T-cell (primary cell): ENCODE results near the gene LRP5. TPM values are rescaled to one million over a fixed set of nuclear protein-coding genes. Genes with fewer than 3 reads are reported as not detected.

Source experiments
- ATAC-seq, 4 experiments: fragments of 200-7000 bp in 3 of 4; fragments of 150-1000 bp in 1 of 4; cut with Tn5 transposase; replicated peaks in 1 of 4; 1 replicate in 3 of 4; 2 replicates in 1 of 4; pipeline ENCODE4 v1.10.0; 2021; ENCODE audit warnings: moderate library complexity in 3 of 4, mild to moderate bottlenecking in 2 of 4, moderate number of reproducible peaks in 1 of 4
- CTCF ChIA-PET, 2 donors: fragments of 300-600 bp; sonication (Branson Sonifier 250); formaldehyde crosslinking; loops; one replicate each; lab custom pipeline; 2022; ENCODE audit warnings: antibody characterized with exemption in 2 of 2; lab: Charles Lee
- POLR2A ChIA-PET, 2 donors: fragments of 300-600 bp; sonication (Branson Sonifier 250); formaldehyde crosslinking; loops; one replicate each; lab custom pipeline; 2022; ENCODE audit warnings: antibody characterized with exemption in 2 of 2; lab: Charles Lee
- DNase-seq, 35 experiments: peaks; one replicate each; pipeline versions ENCODE4 v3.0.0 to v3.0.0-alpha.2; 2013 to 2023
- H3K27ac ChIP-seq: one replicate; pipeline ENCODE4 v1.5.1; 2013; ENCODE audit warnings: low read length
- H3K27me3 ChIP-seq, 2 experiments: replicated peaks in 1 of 2; 1 replicate in 1 of 2; 2 replicates in 1 of 2; pipeline versions ENCODE4 v1.6.1 to v1.7.0; 2013; ENCODE audit warnings: low read length in 1 of 2, mixed read lengths in 1 of 2; ENCODE audit not compliant: control insufficient read depth in 2 of 2, insufficient read depth in 2 of 2; ENCODE audit errors: extremely low read depth in 1 of 2
- H3K36me3 ChIP-seq, 2 donors: 1 replicate in 1 of 2; 2 replicates in 1 of 2; pipeline versions ENCODE4 v1.6.1 to v1.7.0; 2013; ENCODE audit warnings: low read length in 1 of 2; ENCODE audit not compliant: control insufficient read depth in 2 of 2, insufficient read depth in 1 of 2; ENCODE audit errors: extremely low read depth in 1 of 2
- H3K4me1 ChIP-seq, 2 experiments: 1 replicate in 1 of 2; 2 replicates in 1 of 2; pipeline versions ENCODE4 v1.6.1 to v1.7.0; 2013; ENCODE audit warnings: low read length in 2 of 2, mixed read lengths in 1 of 2; ENCODE audit not compliant: insufficient read depth in 2 of 2, control insufficient read depth in 1 of 2; ENCODE audit errors: extremely low read depth in 1 of 2
- H3K4me3 ChIP-seq, 2 donors: 1 replicate in 1 of 2; 2 replicates in 1 of 2; pipeline versions ENCODE4 v1.5.1 to v1.7.0; 2013; ENCODE audit warnings: mild to moderate bottlenecking in 2 of 2, low read length in 1 of 2, moderate library complexity in 1 of 2; ENCODE audit not compliant: control insufficient read depth in 1 of 2; ENCODE audit errors: extremely low read depth in 1 of 2
- H3K9me3 ChIP-seq: 2 replicates; pipeline ENCODE4 v1.7.0; 2013
- H3K27ac Mint-ChIP-seq, 2 donors: one replicate each; pipeline ENCODE4 v1.8.0; 2020 to 2021; ENCODE audit warnings: mild to moderate bottlenecking in 2 of 2, mixed read lengths in 2 of 2
- H3K27me3 Mint-ChIP-seq, 2 donors: one replicate each; pipeline ENCODE4 v1.8.0; 2021 to 2022; ENCODE audit warnings: mixed read lengths in 2 of 2
- H3K36me3 Mint-ChIP-seq: one replicate; pipeline ENCODE4 v1.8.0; 2021; ENCODE audit warnings: mixed read lengths
- H3K4me1 Mint-ChIP-seq, 3 donors: one replicate each; pipeline ENCODE4 v1.8.0; 2020 to 2022; ENCODE audit warnings: mixed read lengths in 3 of 3, mild to moderate bottlenecking in 1 of 3
- H3K4me3 Mint-ChIP-seq, 3 donors: one replicate each; pipeline ENCODE4 v1.8.0; 2020 to 2022; ENCODE audit warnings: mild to moderate bottlenecking in 3 of 3, mixed read lengths in 3 of 3, moderate library complexity in 3 of 3
- H3K9me3 Mint-ChIP-seq, 3 donors: one replicate each; pipeline ENCODE4 v1.8.0; 2020 to 2022; ENCODE audit warnings: mixed read lengths in 3 of 3
- WGBS: methylation state at CpG from one replicate; pipeline ENCODE4 v1.1.5; 2013; ENCODE audit warnings: missing lambda C conversion rate; ENCODE audit not compliant: insufficient coverage; 5-methylcytosine and 5-hydroxymethylcytosine counted together
- total RNA-seq, 35 experiments: library from RNA in 6 of 35; stranded (reverse) in 6 of 35; fragments of 120-200 nt in 1 of 35; gene quantifications; one replicate each; pipeline versions ENCODE4 v1.2.1 to v1.2.4 and lab custom pipeline; 2013 to 2026

The LRP5 gene
- total RNA-seq, 5 donors from 2014 or later (not counting 1 experiment from before 2014, with no cell fraction given) = 1.8 to 11.3 (median 7.0) TPM

- ChIA-PET CTCF (interaction anchor here in 1 of 2 donors (0.5 kb wide), 1 partner anchor 43 kb away, joined by 3 read pairs; no protein-coding TSS in a partner anchor), POLR2A (no interaction called here)
- peaks cover 5 to 7% of the 10 kb centered on the region in 2 donors for H3K27me3 Mint-ChIP-seq
- Histone ChIP-seq H3K27ac (no peak overlapping the region), H3K9me3 (no peaks in the 10 kb centered on the region), H3K4me3 (no peak overlapping the region), H3K27me3 (peaks cover 0 to 11% of the 10 kb centered on the region in 2 experiments), H3K36me3 (peaks cover 0 to 6% of the 10 kb centered on the region in 2 donors), H3K4me1 (peaks cover 8 to 9% of the 10 kb centered on the region in 2 experiments)
- WGBS = 82% methylated on average over 7 of the region's 8 CpGs
- ATAC-seq (no peak), DNase-seq (no peak)
- no peak overlapping the region for H3K4me3 Mint-ChIP-seq
- H3K27ac Mint-ChIP-seq = no peak overlapping the region
- H3K4me1 Mint-ChIP-seq = peaks cover 8 to 17% (median 10%) of the 10 kb centered on the region in 3 donors
- peaks cover under 1% of the 10 kb centered on the region for H3K36me3 Mint-ChIP-seq
- H3K9me3 Mint-ChIP-seq = no peaks in the 10 kb centered on the region
Observed at GRCh38 chr11:68385128-68385527, 72.7 kb downstream of the LRP5 start.

DNA sequence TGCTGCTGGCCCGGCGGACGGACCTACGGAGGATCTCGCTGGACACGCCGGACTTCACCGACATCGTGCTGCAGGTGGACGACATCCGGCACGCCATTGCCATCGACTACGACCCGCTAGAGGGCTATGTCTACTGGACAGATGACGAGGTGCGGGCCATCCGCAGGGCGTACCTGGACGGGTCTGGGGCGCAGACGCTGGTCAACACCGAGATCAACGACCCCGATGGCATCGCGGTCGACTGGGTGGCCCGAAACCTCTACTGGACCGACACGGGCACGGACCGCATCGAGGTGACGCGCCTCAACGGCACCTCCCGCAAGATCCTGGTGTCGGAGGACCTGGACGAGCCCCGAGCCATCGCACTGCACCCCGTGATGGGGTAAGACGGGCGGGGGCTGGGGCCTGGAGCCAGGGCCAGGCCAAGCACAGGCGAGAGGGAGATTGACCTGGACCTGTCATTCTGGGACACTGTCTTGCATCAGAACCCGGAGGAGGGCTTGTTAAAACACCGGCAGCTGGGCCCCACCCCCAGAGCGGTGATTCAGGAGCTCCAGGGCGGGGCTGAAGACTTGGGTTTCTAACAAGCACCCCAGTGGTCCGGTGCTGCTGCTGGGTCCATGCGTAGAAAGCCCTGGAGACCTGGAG, 74.1 kb downstream of the LRP5 start:
- Mint-ChIP-seq H3K27ac (no peak overlapping the region), H3K27me3 (no peaks in the 10 kb centered on the region), H3K36me3 (no peaks in the 10 kb centered on the region)

DNA sequence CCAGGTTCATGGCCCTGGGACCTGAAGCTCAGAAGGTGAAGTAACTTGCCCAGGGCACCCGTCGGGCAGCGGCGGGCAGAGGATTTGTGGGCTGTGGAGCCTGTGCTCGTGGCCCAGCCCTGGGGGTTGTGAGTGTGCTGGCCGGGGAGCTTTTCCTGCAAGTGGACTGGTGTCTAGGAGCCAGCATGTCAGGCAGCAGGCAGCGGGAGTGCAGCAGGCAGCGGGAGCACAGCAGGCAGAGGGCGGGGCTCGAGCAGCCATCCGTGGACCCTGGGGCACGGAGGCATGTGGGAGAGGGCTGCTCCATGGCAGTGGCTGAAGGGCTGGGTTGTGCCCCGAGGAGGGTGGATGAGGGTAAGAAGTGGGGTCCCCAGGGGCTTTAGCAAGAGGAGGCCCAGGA, 75.4 kb downstream of the LRP5 start:
- CTCF ChIA-PET = no interaction called here
- Mint-ChIP-seq H3K27me3 (no peaks in the 10 kb centered on the region), H3K9me3 (no peaks in the 10 kb centered on the region)

More for the DNA sequence above, 74.1 kb downstream of the LRP5 start:
- CTCF ChIA-PET = no interaction called here
- ATAC-seq (no peak), DNase-seq (no peak)
- H3K4me3 ChIP-seq = no peak overlapping the region
- Mint-ChIP-seq H3K4me3 (no peak overlapping the region), H3K9me3 (no peaks in the 10 kb centered on the region), H3K4me1 (peaks cover 0 to 6% (median 0%) of the 10 kb centered on the region in 3 donors)
- no peaks in the 10 kb centered on the region for H3K9me3 ChIP-seq
- H3K4me1 ChIP-seq = no peaks in the 10 kb centered on the region
- 97% methylated on average over 52 of the region's 52 CpGs for WGBS
- H3K36me3 ChIP-seq = peaks cover 0 to 6% of the 10 kb centered on the region in 2 donors
- POLR2A ChIA-PET = no interaction called here
- no peak overlapping the region for H3K27ac ChIP-seq
- peaks cover 0 to under 1% of the 10 kb centered on the region in 2 experiments for H3K27me3 ChIP-seq

DNA sequence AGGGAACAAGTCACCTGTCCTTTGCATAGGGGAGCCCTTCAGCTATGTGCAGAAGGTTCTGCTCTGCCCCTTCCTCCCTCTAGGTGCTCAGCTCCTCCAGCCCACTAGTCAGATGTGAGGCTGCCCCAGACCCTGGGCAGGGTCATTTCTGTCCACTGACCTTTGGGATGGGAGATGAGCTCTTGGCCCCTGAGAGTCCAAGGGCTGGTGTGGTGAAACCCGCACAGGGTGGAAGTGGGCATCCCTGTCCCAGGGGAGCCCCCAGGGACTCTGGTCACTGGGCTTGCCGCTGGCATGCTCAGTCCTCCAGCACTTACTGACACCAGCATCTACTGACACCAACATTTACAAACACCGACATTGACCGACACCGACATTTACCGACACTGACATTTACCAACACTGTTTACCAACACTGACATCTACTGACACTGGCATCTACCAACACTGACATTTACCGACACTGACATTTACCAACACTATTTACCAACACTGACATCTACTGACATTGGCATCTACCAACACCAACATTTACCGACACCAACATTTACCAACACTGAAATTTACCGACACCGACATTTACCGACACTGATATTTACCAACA, 76.3 kb downstream of the LRP5 start:
- no peak for DNase-seq
- CTCF ChIA-PET = interaction anchor here in 1 of 2 donors (0.6 kb wide), 1 partner anchor 554 kb away, joined by 3 read pairs; no protein-coding TSS in a partner anchor
- H3K4me1 ChIP-seq = no peaks in the 10 kb centered on the region
- H3K27me3 ChIP-seq = no peaks in the 10 kb centered on the region
- no peak overlapping the region for H3K4me3 Mint-ChIP-seq
- no peak overlapping the region for H3K27ac ChIP-seq
- no peak overlapping the region for H3K27ac Mint-ChIP-seq
- H3K4me1 Mint-ChIP-seq = peaks cover 0 to 5% (median 0%) of the 10 kb centered on the region in 3 donors
- no peaks in the 10 kb centered on the region for H3K27me3 Mint-ChIP-seq
- no peaks in the 10 kb centered on the region for H3K9me3 ChIP-seq
- H3K36me3 ChIP-seq = peaks cover 0 to 6% of the 10 kb centered on the region in 2 donors
- no peaks in the 10 kb centered on the region for H3K9me3 Mint-ChIP-seq
- POLR2A ChIA-PET = no interaction called here
- H3K36me3 Mint-ChIP-seq = no peaks in the 10 kb centered on the region
- no peak for ATAC-seq
- H3K4me3 ChIP-seq = no peak overlapping the region
- WGBS = 93% methylated on average over 11 of the region's 11 CpGs

More for the DNA sequence above, 75.4 kb downstream of the LRP5 start:
- no peaks in the 10 kb centered on the region for H3K27me3 ChIP-seq
- Mint-ChIP-seq H3K36me3 (no peaks in the 10 kb centered on the region), H3K4me1 (peaks cover 0 to 6% (median 0%) of the 10 kb centered on the region in 3 donors), H3K27ac (no peak overlapping the region), H3K4me3 (no peak overlapping the region)
- no peak overlapping the region for H3K4me3 ChIP-seq
- DNase-seq (no peak), ATAC-seq (no peak)
- H3K27ac ChIP-seq = no peak overlapping the region
- WGBS = 94% methylated on average over 12 of the region's 13 CpGs
- no peaks in the 10 kb centered on the region for H3K9me3 ChIP-seq
- no peaks in the 10 kb centered on the region for H3K4me1 ChIP-seq
- peaks cover 0 to 6% of the 10 kb centered on the region in 2 donors for H3K36me3 ChIP-seq
- POLR2A ChIA-PET = no interaction called here

GRCh38 chr11:68390315-68390714, 77.9 kb downstream of the LRP5 start:
- DNase-seq = no peak
- Mint-ChIP-seq H3K4me1 (no peaks in the 10 kb centered on the region), H3K36me3 (no peaks in the 10 kb centered on the region), H3K27ac (no peak overlapping the region), H3K4me3 (no peak overlapping the region), H3K27me3 (no peaks in the 10 kb centered on the region), H3K9me3 (no peaks in the 10 kb centered on the region)
- Histone ChIP-seq H3K27me3 (no peaks in the 10 kb centered on the region), H3K36me3 (peaks cover 0 to 6% of the 10 kb centered on the region in 2 donors), H3K4me3 (no peak overlapping the region), H3K27ac (no peak overlapping the region), H3K9me3 (no peaks in the 10 kb centered on the region), H3K4me1 (no peaks in the 10 kb centered on the region)
- CTCF ChIA-PET = no interaction called here
- POLR2A ChIA-PET = no interaction called here
- ATAC-seq = no peak
- WGBS = 95% methylated on average over 4 of the region's 16 CpGs

GRCh38 chr11:68392822-68393221, 80.4 kb downstream of the LRP5 start:
- H3K4me3 Mint-ChIP-seq = no peak overlapping the region
- ChIA-PET POLR2A (no interaction called here), CTCF (no interaction called here)
- Histone ChIP-seq H3K36me3 (no peaks in the 10 kb centered on the region), H3K4me3 (no peak overlapping the region), H3K27me3 (peaks cover 0 to 5% of the 10 kb centered on the region in 2 experiments), H3K4me1 (no peaks in the 10 kb centered on the region), H3K9me3 (no peaks in the 10 kb centered on the region), H3K27ac (no peak overlapping the region)
- WGBS = 83% methylated on average over 4 of the region's 7 CpGs
- H3K4me1 Mint-ChIP-seq = no peaks in the 10 kb centered on the region
- ATAC-seq (no peak), DNase-seq (no peak)
- H3K36me3 Mint-ChIP-seq = no peaks in the 10 kb centered on the region
- no peaks in the 10 kb centered on the region for H3K9me3 Mint-ChIP-seq
- H3K27ac Mint-ChIP-seq = no peak overlapping the region
- H3K27me3 Mint-ChIP-seq = peaks cover 0 to 1% of the 10 kb centered on the region in 2 donors
